Heart left ventricle (tissue), 13 donors: Measurements from ENCODE around the gene DCAF11.

Source experiments
- CTCF ChIP-seq, 12 donors: fragments of 200-600 bp; sonication (generic) in 4 of 12; IDR thresholded peaks; one replicate each; pipeline versions ENCODE4 v1.5.0 to v1.8.0; 2018 to 2022; ENCODE audit warnings: antibody characterized with exemption in 12 of 12, mild to moderate bottlenecking in 5 of 12
- POLR2A ChIP-seq, 2 donors: fragments of 450-650 bp; IDR thresholded peaks; one replicate each; pipeline ENCODE4 v1.6.1; 2017; ENCODE audit warnings: antibody characterized with exemption in 2 of 2, mild to moderate bottlenecking in 2 of 2, moderate library complexity in 2 of 2
- donor health status: ischemic (EF 13 %, LVEDD 7.1; RV severe dilation, severe dysfunction).
- donor health status: DM: no; HTN: yes; CAD: no.
- donor health status: DM: no; HTN: no; CAD: no.
- donor health status: ischemic (EF 25% LVEDD 6.9; RV normal size, moderate dysfunction).
- donor health status: ischemic (EF 25% LVEDD 5.7; RV mildly dilated, moderate dysfunction).
- donor health status: ischemic (EF 35%, LVEDD 5.7; RV mildly dilated, moderate dysfunction).
- donor health status: nonischemic (EF 11% LVEDD 7.7; RV severe dilation, severe dysfunction).
- donor health status: DM: yes; HTN: yes; CAD: no.
- donor health status: PGD.
- donor health status: ischemic (EF 29% LVEDD 5.4; RV normal size, mild dysfunction).
- donor health status: nonischemic (EF 23%, LVEDD 6.1; RV moderate dilation, normal function).

GRCh38 chr14:24126939-24127338 lies 12.4 kb downstream of the DCAF11 start:
- TF ChIP-seq CTCF (IDR thresholded peaks at IDR 0.05) = no peak
- TF ChIP-seq POLR2A (IDR thresholded peaks at IDR 0.05) = no peak
